ENCODE measurements around the gene HHAT. TPM values are rescaled to one million over a fixed set of nuclear protein-coding genes. Genes with fewer than 3 reads are reported as not detected.

Gene HHAT
- total and polyA plus RNA-seq, 4 donors: 1.2 to 11.3 (median 3.8) TPM

DNA sequence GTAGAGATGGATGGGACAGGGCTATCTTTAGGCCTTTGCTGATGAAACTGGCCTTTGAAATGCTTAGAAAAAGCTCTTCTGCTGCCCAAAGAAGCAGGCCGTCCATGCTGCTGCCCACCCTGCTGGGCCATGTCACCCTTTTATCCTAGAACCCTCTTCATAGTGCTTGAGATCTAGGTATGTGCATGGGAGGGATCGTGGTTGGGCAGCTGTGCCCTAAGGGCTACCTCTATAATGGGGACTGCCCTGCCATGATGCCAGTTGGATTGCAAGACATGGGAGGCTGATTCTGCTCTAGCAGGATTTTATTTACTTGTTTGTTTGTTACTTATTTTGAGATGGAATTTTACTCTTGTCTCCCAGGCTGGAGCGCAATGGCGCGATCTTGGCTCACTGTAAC, 69.0 kb downstream of the HHAT start:
- ATAC-seq (ENCODE audit: insufficient read depth, low FRiP score) (no peak), DNase-seq (no peak)
- WGBS, 2 donors: 96 to 98% methylated on average over 5 of the region's 5 CpGs
- H3K4me1 ChIP-seq (ENCODE audit: control insufficient read depth in 5 of 5, insufficient read depth in 5 of 5, low read length in 5 of 5): no peaks in the 10 kb centered on the region
- H3K27ac ChIP-seq (ENCODE audit: low read depth in 1 of 2, low read length in 1 of 2): no peak overlapping the region
- no peak overlapping the region for H3K9ac ChIP-seq (ENCODE audit: insufficient read depth in 1 of 2, low read length in 2 of 2)
- TF ChIP-seq, protein P1, sequence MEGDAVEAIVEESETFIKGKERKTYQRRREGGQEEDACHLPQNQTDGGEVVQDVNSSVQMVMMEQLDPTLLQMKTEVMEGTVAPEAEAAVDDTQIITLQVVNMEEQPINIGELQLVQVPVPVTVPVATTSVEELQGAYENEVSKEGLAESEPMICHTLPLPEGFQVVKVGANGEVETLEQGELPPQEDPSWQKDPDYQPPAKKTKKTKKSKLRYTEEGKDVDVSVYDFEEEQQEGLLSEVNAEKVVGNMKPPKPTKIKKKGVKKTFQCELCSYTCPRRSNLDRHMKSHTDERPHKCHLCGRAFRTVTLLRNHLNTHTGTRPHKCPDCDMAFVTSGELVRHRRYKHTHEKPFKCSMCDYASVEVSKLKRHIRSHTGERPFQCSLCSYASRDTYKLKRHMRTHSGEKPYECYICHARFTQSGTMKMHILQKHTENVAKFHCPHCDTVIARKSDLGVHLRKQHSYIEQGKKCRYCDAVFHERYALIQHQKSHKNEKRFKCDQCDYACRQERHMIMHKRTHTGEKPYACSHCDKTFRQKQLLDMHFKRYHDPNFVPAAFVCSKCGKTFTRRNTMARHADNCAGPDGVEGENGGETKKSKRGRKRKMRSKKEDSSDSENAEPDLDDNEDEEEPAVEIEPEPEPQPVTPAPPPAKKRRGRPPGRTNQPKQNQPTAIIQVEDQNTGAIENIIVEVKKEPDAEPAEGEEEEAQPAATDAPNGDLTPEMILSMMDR (IDR thresholded peaks at IDR 0.05; ENCODE audit: control extremely low read depth, extremely low read depth): no peak
- no peaks in the 10 kb centered on the region for H3K27me3 ChIP-seq (ENCODE audit: control insufficient read depth in 3 of 3, insufficient read depth in 3 of 3, low read length in 2 of 3)
- peaks cover 0 to 5% (median under 1%) of the 10 kb centered on the region in 4 donors for H3K9me3 ChIP-seq (ENCODE audit: control insufficient read depth in 4 of 4, insufficient read depth in 3 of 4, low read length in 3 of 4)
- H3K4me3 ChIP-seq: no peak overlapping the region
- peaks cover 0 to 2% (median 0%) of the 10 kb centered on the region in 4 donors for H3K36me3 ChIP-seq (ENCODE audit: control insufficient read depth in 4 of 4, insufficient read depth in 4 of 4, low read length in 4 of 4)

DNA sequence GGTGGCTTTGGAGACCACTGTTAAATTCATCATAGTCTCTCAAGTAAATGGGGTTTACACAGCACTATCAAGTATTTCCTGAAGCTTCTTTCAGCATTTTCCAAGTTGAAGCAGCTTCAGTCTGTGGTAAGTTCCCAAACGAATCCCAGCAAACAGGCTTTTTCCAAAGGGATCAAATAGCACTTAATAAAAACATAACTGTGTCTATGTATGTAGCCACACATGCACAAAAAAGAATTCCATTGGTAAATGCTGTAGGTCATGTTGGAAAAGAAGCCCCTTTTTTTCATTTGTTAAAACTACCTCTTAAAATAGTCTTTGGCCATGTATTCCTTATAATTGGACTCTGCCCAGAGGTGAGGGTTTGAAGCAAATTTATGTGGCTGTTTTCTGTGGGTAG, 69.8 kb downstream of the HHAT start:
- peaks cover 0 to 2% (median 0%) of the 10 kb centered on the region in 4 donors for H3K36me3 ChIP-seq (ENCODE audit: control insufficient read depth in 4 of 4, insufficient read depth in 4 of 4, low read length in 4 of 4)
- TF ChIP-seq, protein P1 (IDR thresholded peaks at IDR 0.05; ENCODE audit: control extremely low read depth, extremely low read depth): no peak
- no peak overlapping the region for H3K4me3 ChIP-seq
- no peak overlapping the region for H3K9ac ChIP-seq (ENCODE audit: insufficient read depth in 1 of 2, low read length in 2 of 2)
- H3K27me3 ChIP-seq (ENCODE audit: control insufficient read depth in 3 of 3, insufficient read depth in 3 of 3, low read length in 2 of 3): no peaks in the 10 kb centered on the region
- WGBS, 2 donors: 64 to 79% methylated on average over 1 of the region's 1 CpG
- ATAC-seq (ENCODE audit: insufficient read depth, low FRiP score) (no peak), DNase-seq (no peak)
- peaks cover 0 to 5% (median 0%) of the 10 kb centered on the region in 4 donors for H3K9me3 ChIP-seq (ENCODE audit: control insufficient read depth in 4 of 4, insufficient read depth in 3 of 4, low read length in 3 of 4)
- H3K27ac ChIP-seq (ENCODE audit: low read depth in 1 of 2, low read length in 1 of 2): no peak overlapping the region
- H3K4me1 ChIP-seq (ENCODE audit: control insufficient read depth in 5 of 5, insufficient read depth in 5 of 5, low read length in 5 of 5): no peaks in the 10 kb centered on the region

DNA sequence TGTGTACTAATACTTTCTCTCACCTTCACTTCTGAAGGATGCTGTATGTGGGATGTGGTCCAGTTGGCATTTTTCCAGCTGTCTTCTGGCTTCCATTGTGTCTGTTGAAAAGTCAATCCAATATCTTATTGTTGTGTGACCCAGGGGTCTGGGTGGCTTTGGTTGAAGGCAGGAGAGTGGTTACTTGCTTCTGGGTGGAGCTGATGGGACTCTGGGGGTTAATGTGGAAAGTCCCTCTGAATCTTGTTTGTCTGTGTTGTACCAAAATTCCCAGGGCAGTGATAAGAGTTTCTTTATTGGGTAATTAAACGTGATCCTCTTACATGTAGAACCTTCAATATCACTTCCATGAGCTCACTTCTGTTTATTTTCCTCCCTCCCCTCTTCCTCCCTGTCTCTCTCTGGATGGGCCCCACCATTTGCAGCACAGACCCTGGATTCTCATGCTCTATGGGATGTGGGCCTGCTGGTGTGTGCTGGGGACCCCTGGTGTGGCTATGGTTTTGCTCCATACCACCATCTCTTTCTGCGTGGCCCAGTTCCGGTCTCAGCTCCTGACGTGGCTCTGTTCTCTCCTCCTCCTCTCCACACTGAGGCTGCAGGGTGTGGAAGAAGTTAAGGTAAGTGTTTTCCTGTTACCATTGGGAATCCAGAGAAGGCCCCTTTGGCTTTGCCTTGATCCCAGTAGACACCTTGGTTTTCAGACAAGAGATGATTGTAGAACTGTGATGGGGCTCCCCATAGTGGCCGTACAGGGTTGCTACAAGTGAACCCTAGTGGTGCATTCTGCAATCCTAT, 71.5 kb downstream of the HHAT start:
- H3K36me3 ChIP-seq (ENCODE audit: control insufficient read depth in 4 of 4, insufficient read depth in 4 of 4, low read length in 4 of 4): peaks cover 0 to 2% (median 0%) of the 10 kb centered on the region in 4 donors
- 58 to 75% methylated on average over 5 of the region's 5 CpGs for WGBS, 2 donors
- TF ChIP-seq, protein P1 (IDR thresholded peaks at IDR 0.05; ENCODE audit: control extremely low read depth, extremely low read depth): peak; percentile 56
- H3K9me3 ChIP-seq (ENCODE audit: control insufficient read depth in 4 of 4, insufficient read depth in 3 of 4, low read length in 3 of 4): peaks cover 0 to 5% (median 0%) of the 10 kb centered on the region in 4 donors
- DNase-seq: peak; percentile 31 to 60 (median 42)
- no peak overlapping the region for H3K27ac ChIP-seq (ENCODE audit: low read depth in 1 of 2, low read length in 1 of 2)
- H3K9ac ChIP-seq (ENCODE audit: insufficient read depth in 1 of 2, low read length in 2 of 2): no peak overlapping the region
- no peaks in the 10 kb centered on the region for H3K4me1 ChIP-seq (ENCODE audit: control insufficient read depth in 5 of 5, insufficient read depth in 5 of 5, low read length in 5 of 5)
- H3K27me3 ChIP-seq (ENCODE audit: control insufficient read depth in 3 of 3, insufficient read depth in 3 of 3, low read length in 2 of 3): no peaks in the 10 kb centered on the region
- H3K4me3 ChIP-seq: no peak overlapping the region
- peak; percentile 83 for ATAC-seq (ENCODE audit: insufficient read depth, low FRiP score)
